NCI-H524 (cell line): ENCODE results near the gene CDC20B.

ENCODE experiments used
- DNase-seq, 2 experiments: peaks; one replicate each; lab custom pipeline; 2025; lab: John Stamatoyannopoulos, UW

The CDC20B gene

GRCh38 chr5:55172937-55173686 lies at the start of gene CDC20B:
CDC20B (minus strand) TSS chr5:55173177; CDS start chr5:55173000, 177 bp downstream.
- DNase-seq = peak; percentile 56 to 83

GRCh38 chr5:55222092-55222984 lies 49.4 kb upstream of the CDC20B start:
- DNase-seq = no peak

- no peak for DNase-seq
These were observed 47.6 kb upstream of the CDC20B start for GRCh38 chr5:55220433-55221185.

GRCh38 chr5:55219770-55220169 lies 46.8 kb upstream of the CDC20B start:
- DNase-seq = no peak

GRCh38 chr5:55218967-55219366 lies 46.0 kb upstream of the CDC20B start:
- no peak for DNase-seq

GRCh38 chr5:55211184-55211874 lies 38.4 kb upstream of the CDC20B start:
- DNase-seq = no peak

- DNase-seq = no peak
These were observed 32.0 kb upstream of the CDC20B start for GRCh38 chr5:55205001-55205400.

GRCh38 chr5:55191165-55191564 lies 18.2 kb upstream of the CDC20B start:
- DNase-seq = no peak

GRCh38 chr5:55188656-55189540 lies 15.9 kb upstream of the CDC20B start:
- no peak for DNase-seq

GRCh38 chr5:55187370-55187769 lies 14.4 kb upstream of the CDC20B start:
- peak in 1 of 2 experiments; percentile 58 for DNase-seq

- DNase-seq = no peak
These were observed 7.0 kb upstream of the CDC20B start for GRCh38 chr5:55180016-55180415.

GRCh38 chr5:55177078-55177477 lies 4.1 kb upstream of the CDC20B start:
- DNase-seq = no peak

GRCh38 chr5:55176176-55176818 lies 3.3 kb upstream of the CDC20B start:
- DNase-seq = peak; percentile 80 to 81

- DNase-seq = peak; percentile 6 to 43
These were observed 2.8 kb upstream of the CDC20B start for GRCh38 chr5:55175781-55176175.

GRCh38 chr5:55173687-55174230 lies 782 bp upstream of the CDC20B start:
- DNase-seq = peak; percentile 84 to 93

GRCh38 chr5:55172051-55172899 lies 702 bp downstream of the CDC20B start:
- DNase-seq = peak; percentile 72 to 86

- no peak for DNase-seq
These were observed 1.5 kb downstream of the CDC20B start for GRCh38 chr5:55171471-55171870.

GRCh38 chr5:55162666-55163065 lies 10.3 kb downstream of the CDC20B start:
- DNase-seq = no peak
